Measurements from ENCODE around the gene MPZL1.

MPZL1 gene

DNA sequence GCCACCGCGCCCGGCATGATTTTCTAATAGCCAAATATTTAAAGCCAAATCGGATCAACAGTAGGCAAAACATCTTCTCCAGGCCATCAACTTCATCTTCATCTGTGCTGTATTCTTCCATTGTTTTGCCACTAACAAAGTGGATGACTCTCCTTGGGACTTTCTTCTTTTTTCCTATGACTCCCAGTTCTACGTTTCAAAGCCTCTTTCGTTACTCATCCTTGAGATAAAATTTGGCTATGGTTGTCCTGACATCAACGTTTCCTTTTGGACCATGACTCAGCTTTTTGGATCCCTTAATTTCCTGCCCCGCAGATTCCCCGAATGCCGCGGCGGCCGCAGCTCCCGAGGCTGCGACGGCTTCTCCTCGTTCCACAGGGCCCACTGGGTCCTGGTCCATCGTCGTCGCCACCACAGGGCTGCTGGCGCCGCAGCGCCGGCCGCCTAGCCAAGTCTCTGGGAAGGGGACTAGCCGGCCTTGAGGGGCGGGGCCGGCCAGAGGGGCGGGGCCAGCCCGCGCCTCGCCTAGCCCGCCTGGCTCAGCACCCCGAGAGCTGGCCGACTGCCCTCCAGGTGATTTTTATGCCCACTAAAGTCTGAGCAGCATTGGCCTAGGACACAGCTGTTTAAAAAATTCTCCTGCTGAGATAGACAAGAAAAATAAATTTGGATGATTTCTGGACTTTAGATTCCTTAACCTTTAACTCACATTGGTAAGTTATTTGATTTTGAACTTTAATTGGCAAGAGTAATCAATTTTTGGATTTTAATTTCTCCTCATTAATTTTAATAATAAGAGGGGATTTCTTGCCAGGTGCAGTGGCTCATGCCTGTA is 98.3 kb downstream of the MPZL1 start:
- Histone ChIP-seq H3K27ac (replicated peaks) (no peak overlapping the region), H3K4me3 (replicated peaks; ENCODE audit: insufficient read depth, low read length) (peak overlapping the region; percentile 24), H3K27me3 (ENCODE audit: insufficient read depth, poor library complexity, severe bottlenecking) (no peaks in the 10 kb centered on the region)
- DNase-seq (ENCODE audit: low read depth in 1 of 2, low spot score in 1 of 2), result no peak
- no peak for TF ChIP-seq GABPA (IDR thresholded peaks at IDR 0.05; ENCODE audit: low read depth)
- TF ChIP-seq POLR2AphosphoS5 (IDR thresholded peaks at IDR 0.05; ENCODE audit: low read depth), result no peak
- TF ChIP-seq, protein P1, sequence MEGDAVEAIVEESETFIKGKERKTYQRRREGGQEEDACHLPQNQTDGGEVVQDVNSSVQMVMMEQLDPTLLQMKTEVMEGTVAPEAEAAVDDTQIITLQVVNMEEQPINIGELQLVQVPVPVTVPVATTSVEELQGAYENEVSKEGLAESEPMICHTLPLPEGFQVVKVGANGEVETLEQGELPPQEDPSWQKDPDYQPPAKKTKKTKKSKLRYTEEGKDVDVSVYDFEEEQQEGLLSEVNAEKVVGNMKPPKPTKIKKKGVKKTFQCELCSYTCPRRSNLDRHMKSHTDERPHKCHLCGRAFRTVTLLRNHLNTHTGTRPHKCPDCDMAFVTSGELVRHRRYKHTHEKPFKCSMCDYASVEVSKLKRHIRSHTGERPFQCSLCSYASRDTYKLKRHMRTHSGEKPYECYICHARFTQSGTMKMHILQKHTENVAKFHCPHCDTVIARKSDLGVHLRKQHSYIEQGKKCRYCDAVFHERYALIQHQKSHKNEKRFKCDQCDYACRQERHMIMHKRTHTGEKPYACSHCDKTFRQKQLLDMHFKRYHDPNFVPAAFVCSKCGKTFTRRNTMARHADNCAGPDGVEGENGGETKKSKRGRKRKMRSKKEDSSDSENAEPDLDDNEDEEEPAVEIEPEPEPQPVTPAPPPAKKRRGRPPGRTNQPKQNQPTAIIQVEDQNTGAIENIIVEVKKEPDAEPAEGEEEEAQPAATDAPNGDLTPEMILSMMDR (IDR thresholded peaks at IDR 0.05; ENCODE audit: insufficient read depth, low read length), result no peak
- TF ChIP-seq, protein P2, sequence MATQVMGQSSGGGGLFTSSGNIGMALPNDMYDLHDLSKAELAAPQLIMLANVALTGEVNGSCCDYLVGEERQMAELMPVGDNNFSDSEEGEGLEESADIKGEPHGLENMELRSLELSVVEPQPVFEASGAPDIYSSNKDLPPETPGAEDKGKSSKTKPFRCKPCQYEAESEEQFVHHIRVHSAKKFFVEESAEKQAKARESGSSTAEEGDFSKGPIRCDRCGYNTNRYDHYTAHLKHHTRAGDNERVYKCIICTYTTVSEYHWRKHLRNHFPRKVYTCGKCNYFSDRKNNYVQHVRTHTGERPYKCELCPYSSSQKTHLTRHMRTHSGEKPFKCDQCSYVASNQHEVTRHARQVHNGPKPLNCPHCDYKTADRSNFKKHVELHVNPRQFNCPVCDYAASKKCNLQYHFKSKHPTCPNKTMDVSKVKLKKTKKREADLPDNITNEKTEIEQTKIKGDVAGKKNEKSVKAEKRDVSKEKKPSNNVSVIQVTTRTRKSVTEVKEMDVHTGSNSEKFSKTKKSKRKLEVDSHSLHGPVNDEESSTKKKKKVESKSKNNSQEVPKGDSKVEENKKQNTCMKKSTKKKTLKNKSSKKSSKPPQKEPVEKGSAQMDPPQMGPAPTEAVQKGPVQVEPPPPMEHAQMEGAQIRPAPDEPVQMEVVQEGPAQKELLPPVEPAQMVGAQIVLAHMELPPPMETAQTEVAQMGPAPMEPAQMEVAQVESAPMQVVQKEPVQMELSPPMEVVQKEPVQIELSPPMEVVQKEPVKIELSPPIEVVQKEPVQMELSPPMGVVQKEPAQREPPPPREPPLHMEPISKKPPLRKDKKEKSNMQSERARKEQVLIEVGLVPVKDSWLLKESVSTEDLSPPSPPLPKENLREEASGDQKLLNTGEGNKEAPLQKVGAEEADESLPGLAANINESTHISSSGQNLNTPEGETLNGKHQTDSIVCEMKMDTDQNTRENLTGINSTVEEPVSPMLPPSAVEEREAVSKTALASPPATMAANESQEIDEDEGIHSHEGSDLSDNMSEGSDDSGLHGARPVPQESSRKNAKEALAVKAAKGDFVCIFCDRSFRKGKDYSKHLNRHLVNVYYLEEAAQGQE (IDR thresholded peaks at IDR 0.05; ENCODE audit: insufficient replicate concordance, low read depth), result no peak
- no peak for TF ChIP-seq SPI1 (IDR thresholded peaks at IDR 0.05; ENCODE audit: borderline replicate concordance, low read depth)

DNA sequence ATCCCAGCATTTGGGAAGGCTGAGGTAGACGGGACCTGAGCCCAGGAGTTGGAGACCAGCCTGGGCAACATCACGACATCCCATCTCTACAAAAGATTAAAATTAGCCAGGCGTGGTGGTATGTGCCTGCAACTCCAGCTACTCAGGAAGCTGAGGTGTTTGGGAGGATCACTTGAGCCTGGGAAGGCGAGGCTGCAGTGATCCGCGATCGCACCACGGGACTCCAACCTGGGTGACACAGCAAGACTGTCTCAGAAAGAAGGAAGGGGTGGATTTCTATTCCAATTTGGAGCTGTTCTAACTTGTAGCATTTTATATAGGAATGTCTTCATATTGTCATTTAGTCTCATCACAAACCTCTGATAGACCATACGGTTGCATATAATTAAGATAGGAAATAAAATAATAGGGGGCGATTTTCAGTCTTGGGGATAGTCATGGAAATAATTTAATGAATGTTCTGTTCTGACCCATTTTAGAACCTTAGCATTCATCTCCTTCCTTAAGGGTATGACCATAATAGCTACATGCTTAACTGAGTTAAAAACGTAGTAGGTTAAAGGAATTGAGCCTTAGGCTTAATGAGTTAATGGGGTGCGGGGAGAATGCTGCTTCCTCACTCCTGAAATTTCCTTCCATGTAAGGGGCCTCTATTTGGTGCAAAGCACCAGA is 99.0 kb downstream of the MPZL1 start:
- H3K4me3 ChIP-seq (replicated peaks; ENCODE audit: insufficient read depth, low read length), result no peak overlapping the region
- TF ChIP-seq POLR2AphosphoS5 (IDR thresholded peaks at IDR 0.05; ENCODE audit: low read depth) (no peak), GABPA (IDR thresholded peaks at IDR 0.05; ENCODE audit: low read depth) (no peak), SPI1 (IDR thresholded peaks at IDR 0.05; ENCODE audit: borderline replicate concordance, low read depth) (no peak)
- TF ChIP-seq, protein P1 (IDR thresholded peaks at IDR 0.05; ENCODE audit: insufficient read depth, low read length), result no peak
- TF ChIP-seq, protein P2 (IDR thresholded peaks at IDR 0.05; ENCODE audit: insufficient replicate concordance, low read depth), result no peak
- no peaks in the 10 kb centered on the region for H3K27me3 ChIP-seq (ENCODE audit: insufficient read depth, poor library complexity, severe bottlenecking)
- H3K27ac ChIP-seq (replicated peaks), result no peak overlapping the region
- DNase-seq (ENCODE audit: low read depth in 1 of 2, low spot score in 1 of 2), result no peak

DNA sequence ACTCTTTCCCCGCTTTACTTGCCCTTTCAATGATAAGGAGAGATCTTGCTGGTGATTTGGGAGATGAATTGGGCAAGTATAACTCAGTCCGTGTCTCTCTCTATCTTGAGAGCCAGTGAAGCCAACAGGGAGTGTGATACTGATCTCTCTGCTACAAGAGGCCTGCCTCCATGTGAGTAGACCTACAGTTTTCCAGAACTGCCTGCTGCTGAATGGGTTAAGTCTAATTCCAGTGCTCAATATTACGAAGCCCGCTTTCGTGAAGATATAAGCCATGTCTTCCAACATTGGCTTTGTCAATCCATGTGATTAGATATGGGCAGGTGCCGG is 99.5 kb downstream of the MPZL1 start:
- no peak overlapping the region for H3K27ac ChIP-seq (replicated peaks)
- TF ChIP-seq, protein P1 (IDR thresholded peaks at IDR 0.05; ENCODE audit: insufficient read depth, low read length), result no peak
- TF ChIP-seq GABPA (IDR thresholded peaks at IDR 0.05; ENCODE audit: low read depth), result no peak
- TF ChIP-seq POLR2AphosphoS5 (IDR thresholded peaks at IDR 0.05; ENCODE audit: low read depth), result no peak
- TF ChIP-seq SPI1 (IDR thresholded peaks at IDR 0.05; ENCODE audit: borderline replicate concordance, low read depth), result no peak
- TF ChIP-seq, protein P2 (IDR thresholded peaks at IDR 0.05; ENCODE audit: insufficient replicate concordance, low read depth), result no peak

More for the DNA sequence above, 99.5 kb downstream of the MPZL1 start:
- DNase-seq (ENCODE audit: low read depth in 1 of 2, low spot score in 1 of 2), result no peak
- Histone ChIP-seq H3K27me3 (ENCODE audit: insufficient read depth, poor library complexity, severe bottlenecking) (no peaks in the 10 kb centered on the region), H3K4me3 (replicated peaks; ENCODE audit: insufficient read depth, low read length) (no peak overlapping the region)

All from HL-60 (cell line).